GM12892 (cell line): ENCODE measurements around the gene NCBP2.

Source experiments
- POLR2A ChIP-seq: IDR thresholded peaks from 2 replicates; pipeline ENCODE4 v1.6.1; 2011; ENCODE audit warnings: low read depth, low read length, control low read depth
- POLR2AphosphoS5 ChIP-seq: IDR thresholded peaks from 2 replicates; pipeline ENCODE4 v1.6.1; 2011; ENCODE audit warnings: low read depth, low read length, control low read depth

DNA sequence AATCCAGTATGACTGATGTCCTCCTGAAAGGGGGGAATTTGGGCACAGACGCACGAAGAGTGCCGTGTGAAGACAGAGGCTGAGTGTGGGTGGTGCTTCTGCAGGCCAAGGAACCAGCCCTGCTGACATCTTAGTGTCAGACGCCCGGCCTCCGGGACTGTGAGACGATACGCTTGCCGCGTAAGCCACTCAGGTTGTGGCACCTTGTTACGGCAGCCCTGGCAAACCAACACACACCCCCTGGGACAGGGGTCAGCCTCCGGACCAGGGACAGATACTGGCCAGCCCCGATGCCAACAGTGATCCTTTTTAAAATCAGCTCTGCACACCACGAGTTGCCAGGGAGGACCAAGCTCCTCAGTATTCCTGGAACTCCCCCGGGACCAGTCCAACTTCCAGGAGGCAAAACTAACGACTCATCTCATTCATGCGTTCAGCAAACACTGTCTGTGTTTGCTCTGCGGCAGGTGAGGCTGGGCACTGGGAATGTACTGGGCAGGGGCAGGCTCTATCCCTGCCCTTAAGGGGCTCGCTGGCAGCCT, 47.5 kb upstream of the NCBP2 start:
- TF ChIP-seq POLR2A = no peak
- no peak for TF ChIP-seq POLR2AphosphoS5
